CD4-positive, alpha-beta T cell treated with Interleukin-4 for 1 hour (primary cell): ENCODE results near the gene CTNND1.

ENCODE experiments used
- DNase-seq, 2 donors: peaks; one replicate each; pipeline ENCODE4 v3.0.0-alpha.2; 2020 to 2022

The CTNND1 gene

GRCh38 chr11:57762235-57762861 is 746 bp downstream of the CTNND1 start:
- DNase-seq, result no peak

- DNase-seq, result no peak
These were observed 2.0 kb downstream of the CTNND1 start for GRCh38 chr11:57763568-57763967.

- DNase-seq, result no peak
These were observed 2.4 kb downstream of the CTNND1 start for GRCh38 chr11:57764021-57764420.

GRCh38 chr11:57764566-57764965 is 3.0 kb downstream of the CTNND1 start:
- DNase-seq, result no peak

- no peak for DNase-seq
These were observed 3.4 kb downstream of the CTNND1 start for GRCh38 chr11:57764972-57765371.

- DNase-seq, result no peak
These were observed 9.2 kb downstream of the CTNND1 start for GRCh38 chr11:57770793-57771192.

- DNase-seq, result no peak
These were observed 9.8 kb downstream of the CTNND1 start for GRCh38 chr11:57771365-57771764.

GRCh38 chr11:57772562-57772961 is 11.0 kb downstream of the CTNND1 start:
- DNase-seq, result no peak

- no peak for DNase-seq
These were observed 11.5 kb downstream of the CTNND1 start for GRCh38 chr11:57773026-57773598.

GRCh38 chr11:57775491-57775890 is 13.9 kb downstream of the CTNND1 start:
- DNase-seq, result no peak

GRCh38 chr11:57776031-57776521 is 14.5 kb downstream of the CTNND1 start:
- no peak for DNase-seq

GRCh38 chr11:57776577-57777210 is 15.1 kb downstream of the CTNND1 start:
- no peak for DNase-seq

- no peak for DNase-seq
These were observed 16.3 kb downstream of the CTNND1 start for GRCh38 chr11:57777969-57778317.

- DNase-seq, result no peak
These were observed 16.9 kb downstream of the CTNND1 start for GRCh38 chr11:57778318-57779037.

- DNase-seq, result no peak
These were observed 17.7 kb downstream of the CTNND1 start for GRCh38 chr11:57779276-57779675.

- no peak for DNase-seq
These were observed 19.9 kb downstream of the CTNND1 start for GRCh38 chr11:57781529-57781943.

GRCh38 chr11:57785072-57785471 is 23.5 kb downstream of the CTNND1 start:
- DNase-seq, result no peak

GRCh38 chr11:57786436-57786835 is 24.8 kb downstream of the CTNND1 start:
- no peak for DNase-seq

GRCh38 chr11:57787006-57787604 is 25.5 kb downstream of the CTNND1 start:
- no peak for DNase-seq

- peak; percentile 4 to 15 for DNase-seq
These were observed 26.5 kb downstream of the CTNND1 start for GRCh38 chr11:57787920-57788702.

GRCh38 chr11:57788703-57789088 is 27.1 kb downstream of the CTNND1 start:
- DNase-seq, result no peak

- DNase-seq, result no peak
These were observed 29.9 kb downstream of the CTNND1 start for GRCh38 chr11:57791321-57792059.
